ENCODE data around the gene BCAS4. TPM values are rescaled to one million over a fixed set of nuclear protein-coding genes. Genes with fewer than 3 reads are reported as not detected.

BCAS4 gene
- total RNA-seq, 3 donors from 2014 or later: 6.6 to 22.2 (median 10.5) TPM

DNA sequence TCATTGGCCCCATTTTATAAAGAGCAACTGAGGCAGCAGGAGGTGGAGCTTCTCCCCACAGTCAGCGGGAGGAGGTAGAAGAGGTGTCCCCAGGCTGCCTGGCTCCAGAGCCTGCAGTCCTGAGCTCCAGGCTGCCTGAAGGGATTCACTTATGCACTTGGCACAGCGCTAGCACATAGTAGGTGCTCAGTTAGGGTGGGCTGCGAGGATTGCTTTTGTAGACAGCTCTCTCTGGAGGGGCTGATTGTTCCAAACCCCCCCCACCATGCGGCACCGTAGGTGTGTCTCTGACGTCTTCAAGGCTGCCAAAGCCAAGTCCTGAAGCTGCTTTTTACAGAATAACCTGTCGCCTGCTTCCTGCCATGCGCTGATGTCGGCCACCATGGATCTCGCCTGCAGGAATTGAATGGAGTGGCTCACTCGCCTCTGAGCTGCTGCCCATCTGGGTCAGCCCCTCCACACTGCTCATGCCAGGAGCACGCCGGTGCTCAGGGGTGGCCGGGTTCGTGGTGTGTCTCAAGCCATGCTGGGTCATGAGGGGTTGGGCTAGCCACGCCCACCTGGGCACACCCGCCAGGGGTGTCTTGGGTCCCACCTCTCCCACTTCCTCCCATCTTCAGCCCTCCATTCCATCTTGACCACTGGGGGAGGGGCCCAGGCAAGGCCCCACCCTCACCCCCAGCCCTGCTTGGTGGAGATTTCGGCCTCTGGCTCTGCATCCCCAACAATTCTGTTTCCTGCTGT is 59.8 kb downstream of the BCAS4 start:
- intact Hi-C loops (cut with DNase I; ENCODE audit: low total_unique reads): no loop called here
- TF ChIP-seq CTCF (IDR thresholded peaks at IDR 0.05) (no peak), POLR2AphosphoS5 (IDR thresholded peaks at IDR 0.05) (no peak), POLR2A (IDR thresholded peaks at IDR 0.05) (no peak)

DNA sequence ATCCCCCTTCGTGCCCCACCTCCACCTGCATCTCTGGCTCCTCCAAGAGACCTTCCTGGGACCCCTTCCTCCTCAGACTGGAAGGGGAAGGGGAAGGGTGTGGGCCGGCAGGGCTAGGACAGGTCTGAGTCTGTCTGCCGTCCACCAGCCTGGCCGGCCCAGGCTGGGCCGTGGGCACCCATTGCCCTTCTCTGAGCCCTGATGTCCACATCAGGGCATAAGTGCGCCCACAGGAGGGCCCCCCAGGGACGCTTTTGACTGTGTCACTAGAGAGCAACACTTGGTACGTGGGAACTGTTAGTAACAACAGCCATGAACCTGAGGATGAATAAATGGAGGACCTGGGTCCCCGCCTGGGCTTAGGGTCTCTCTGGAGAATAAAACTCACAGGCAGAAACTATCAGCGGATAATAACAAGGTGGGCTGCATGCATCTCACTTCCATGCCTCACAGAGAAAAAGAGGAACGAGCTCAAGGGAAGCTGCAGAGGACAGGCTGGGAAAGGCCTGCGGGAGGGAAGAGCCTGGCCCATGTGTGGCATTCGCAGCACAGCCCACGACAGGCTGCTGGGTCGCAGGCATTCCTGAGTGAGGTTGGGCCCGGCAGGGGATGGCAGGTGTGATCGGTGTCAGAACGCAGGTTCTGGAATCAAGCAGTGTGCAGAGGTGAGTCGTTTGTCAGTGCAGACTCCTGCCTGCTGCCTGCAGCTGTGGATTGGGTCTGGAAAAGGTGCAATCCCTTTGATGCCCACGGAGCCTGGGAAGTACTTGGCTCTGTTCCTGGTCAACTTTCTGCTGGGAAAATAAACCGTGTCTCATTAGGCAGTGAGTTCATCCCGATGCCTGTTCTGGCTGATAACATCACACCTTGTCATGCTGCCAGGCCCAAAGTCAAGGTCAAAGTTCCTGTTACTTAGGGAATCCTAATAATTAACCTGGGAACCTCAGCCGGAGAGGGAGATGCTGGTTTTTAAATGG is 60.9 kb downstream of the BCAS4 start:
- H3K27me3 ChIP-seq: no peaks in the 10 kb centered on the region
- DNase-seq (ENCODE audit: low spot score in 2 of 2): peak in 1 of 2 donors; percentile 65
- H3K27ac ChIP-seq: peak overlapping the region in 1 of 2 donors; percentile 16
- H3K36me3 ChIP-seq: no peaks in the 10 kb centered on the region
- intact Hi-C loops (cut with DNase I; ENCODE audit: low total_unique reads): no loop called here
- no peak overlapping the region for H3K4me3 ChIP-seq
- no peaks in the 10 kb centered on the region for H3K4me1 ChIP-seq
- no peaks in the 10 kb centered on the region for H3K9me3 ChIP-seq
- no peak for TF ChIP-seq POLR2AphosphoS5 (IDR thresholded peaks at IDR 0.05)
- no peak for TF ChIP-seq CTCF (IDR thresholded peaks at IDR 0.05)
- TF ChIP-seq POLR2A (IDR thresholded peaks at IDR 0.05): no peak

More for the DNA sequence above, 59.8 kb downstream of the BCAS4 start:
- Histone ChIP-seq H3K27me3 (no peaks in the 10 kb centered on the region), H3K9me3 (no peaks in the 10 kb centered on the region), H3K4me1 (no peaks in the 10 kb centered on the region), H3K27ac (no peak overlapping the region), H3K4me3 (no peak overlapping the region), H3K36me3 (no peaks in the 10 kb centered on the region)
- no peak for DNase-seq (ENCODE audit: low spot score in 2 of 2)

DNA sequence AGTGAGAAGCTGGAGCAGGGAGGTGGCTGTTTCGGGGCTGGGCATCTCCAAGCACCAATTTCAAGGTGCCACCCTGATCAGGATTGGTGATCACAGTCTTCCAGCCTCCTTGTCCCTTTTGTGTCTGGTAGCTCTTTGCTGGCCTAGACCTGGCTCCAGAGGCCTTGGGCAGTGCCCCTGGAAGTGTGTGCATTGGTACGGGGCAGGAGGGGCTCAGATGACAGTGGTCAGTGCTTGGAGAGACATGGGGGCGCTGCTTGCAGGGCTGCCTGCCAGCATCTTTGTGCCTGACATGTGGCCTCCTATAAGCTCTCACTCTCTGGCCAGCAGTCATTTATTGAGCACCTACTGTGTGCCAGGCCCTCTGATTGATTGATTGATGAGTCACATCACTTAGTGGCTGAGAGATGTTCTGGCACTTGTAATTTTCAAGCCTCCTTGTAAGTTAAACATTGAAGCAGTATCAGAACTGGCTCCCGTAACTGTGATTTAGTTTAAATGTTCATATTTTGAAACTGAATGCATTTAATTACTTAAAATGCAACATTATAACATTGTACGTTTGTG is 61.7 kb downstream of the BCAS4 start:
- Histone ChIP-seq H3K9me3 (no peaks in the 10 kb centered on the region), H3K4me3 (no peak overlapping the region), H3K27ac (peak overlapping the region in 1 of 2 donors; percentile 16), H3K27me3 (no peaks in the 10 kb centered on the region), H3K4me1 (no peaks in the 10 kb centered on the region), H3K36me3 (no peaks in the 10 kb centered on the region)
- DNase-seq (ENCODE audit: low spot score in 2 of 2): no peak
- intact Hi-C loops (cut with DNase I; ENCODE audit: low total_unique reads): no loop called here
- TF ChIP-seq POLR2AphosphoS5 (IDR thresholded peaks at IDR 0.05): no peak
- TF ChIP-seq POLR2A (IDR thresholded peaks at IDR 0.05): no peak
- TF ChIP-seq CTCF (IDR thresholded peaks at IDR 0.05): no peak

GRCh38 chr20:50857348-50857747 is 62.5 kb downstream of the BCAS4 start:
- intact Hi-C loops (cut with DNase I; ENCODE audit: low total_unique reads): no loop called here

More at GRCh38 chr20:50857348-50857747, 62.5 kb downstream of the BCAS4 start:
- Histone ChIP-seq H3K4me3 (no peak overlapping the region), H3K9me3 (no peaks in the 10 kb centered on the region), H3K27me3 (no peaks in the 10 kb centered on the region), H3K36me3 (no peaks in the 10 kb centered on the region), H3K4me1 (no peaks in the 10 kb centered on the region), H3K27ac (no peak overlapping the region)
- no peak for DNase-seq (ENCODE audit: low spot score in 2 of 2)
- TF ChIP-seq POLR2A (IDR thresholded peaks at IDR 0.05) (no peak), POLR2AphosphoS5 (IDR thresholded peaks at IDR 0.05) (no peak), CTCF (IDR thresholded peaks at IDR 0.05) (no peak)

All from breast epithelium (tissue), 4 donors.